ENCODE measurements around the gene CST11. TPM values are rescaled to one million over a fixed set of nuclear protein-coding genes. Genes with fewer than 3 reads are reported as not detected.
A peak's percentile ranks its signal among the peaks of the same experiment; 100 is the strongest.

Gene CST11
- total and polyA plus RNA-seq, 2 experiments from 2014 or later = not detected

GRCh38 chr20:23453549-23454543, 1.2 kb upstream of the CST11 start:
- TF ChIP-seq CTCF (IDR thresholded peaks at IDR 0.05; ENCODE audit: low read depth, low read length) = no peak
- H3K9me3 ChIP-seq (ENCODE audit: low read depth) = no peaks in the 10 kb centered on the region
- no peak overlapping the region for H3K27ac ChIP-seq
- no peaks in the 10 kb centered on the region for H3K4me1 ChIP-seq (ENCODE audit: low read depth)
- H3K27me3 ChIP-seq = no peaks in the 10 kb centered on the region
- H3K4me3 ChIP-seq = no peak overlapping the region
- DNase-seq (ENCODE audit: low read depth in 1 of 2, low spot score in 1 of 2) = no peak
- no peaks in the 10 kb centered on the region for H3K36me3 ChIP-seq

GRCh38 chr20:23451956-23452487, 654 bp downstream of the CST11 start:
- no peaks in the 10 kb centered on the region for H3K4me1 ChIP-seq (ENCODE audit: low read depth)
- H3K27me3 ChIP-seq = no peaks in the 10 kb centered on the region
- peak in 1 of 2 donors; percentile 14 for DNase-seq (ENCODE audit: low read depth in 1 of 2, low spot score in 1 of 2)
- no peak overlapping the region for H3K27ac ChIP-seq
- no peaks in the 10 kb centered on the region for H3K36me3 ChIP-seq
- no peak overlapping the region for H3K4me3 ChIP-seq
- no peaks in the 10 kb centered on the region for H3K9me3 ChIP-seq (ENCODE audit: low read depth)
- no peak for TF ChIP-seq CTCF (IDR thresholded peaks at IDR 0.05; ENCODE audit: low read depth, low read length)

- Histone ChIP-seq H3K4me3 (no peak overlapping the region), H3K9me3 (ENCODE audit: low read depth) (no peaks in the 10 kb centered on the region), H3K4me1 (ENCODE audit: low read depth) (no peaks in the 10 kb centered on the region), H3K36me3 (no peaks in the 10 kb centered on the region), H3K27ac (no peak overlapping the region), H3K27me3 (no peaks in the 10 kb centered on the region)
- no peak for TF ChIP-seq CTCF (IDR thresholded peaks at IDR 0.05; ENCODE audit: low read depth, low read length)
- no peak for DNase-seq (ENCODE audit: low read depth in 1 of 2, low spot score in 1 of 2)
These were observed 1.8 kb downstream of the CST11 start for GRCh38 chr20:23450877-23451276.

- no peak for TF ChIP-seq CTCF (IDR thresholded peaks at IDR 0.05; ENCODE audit: low read depth, low read length)
- no peaks in the 10 kb centered on the region for H3K9me3 ChIP-seq (ENCODE audit: low read depth)
- H3K4me1 ChIP-seq (ENCODE audit: low read depth) = no peaks in the 10 kb centered on the region
- DNase-seq (ENCODE audit: low read depth in 1 of 2, low spot score in 1 of 2) = peak in 1 of 2 donors; percentile 32
- H3K27ac ChIP-seq = no peak overlapping the region
- H3K4me3 ChIP-seq = no peak overlapping the region
- H3K36me3 ChIP-seq = no peaks in the 10 kb centered on the region
- H3K27me3 ChIP-seq = no peaks in the 10 kb centered on the region
These were observed 3.3 kb downstream of the CST11 start for GRCh38 chr20:23449421-23449820.

GRCh38 chr20:23448167-23448566, 4.5 kb downstream of the CST11 start:
- Histone ChIP-seq H3K9me3 (ENCODE audit: low read depth) (no peaks in the 10 kb centered on the region), H3K36me3 (no peaks in the 10 kb centered on the region), H3K27me3 (no peaks in the 10 kb centered on the region), H3K4me3 (no peak overlapping the region), H3K4me1 (ENCODE audit: low read depth) (no peaks in the 10 kb centered on the region), H3K27ac (no peak overlapping the region)
- TF ChIP-seq CTCF (IDR thresholded peaks at IDR 0.05; ENCODE audit: low read depth, low read length) = no peak
- no peak for DNase-seq (ENCODE audit: low read depth in 1 of 2, low spot score in 1 of 2)
